GM19395 (cell line): Measurements from ENCODE around the gene CELF4.

Source experiments
- ATAC-seq: cut with Tn5 transposase; IDR thresholded peaks from one replicate; pipeline ENCODE4 v1.9.1; 2021; ENCODE audit warnings: mild to moderate bottlenecking, moderate library complexity; ENCODE audit not compliant: unreplicated experiment

CELF4 gene

GRCh38 chr18:37422596-37422995, 143.0 kb downstream of the CELF4 start:
- no peak for ATAC-seq

- ATAC-seq: no peak
Measured at GRCh38 chr18:37422116-37422515, 143.5 kb downstream of the CELF4 start.

GRCh38 chr18:37421341-37422077, 144.1 kb downstream of the CELF4 start:
- no peak for ATAC-seq

- ATAC-seq: no peak
Measured at GRCh38 chr18:37420315-37420880, 145.2 kb downstream of the CELF4 start.

- no peak for ATAC-seq
Measured at GRCh38 chr18:37419866-37420265, 145.7 kb downstream of the CELF4 start.

GRCh38 chr18:37419315-37419714, 146.3 kb downstream of the CELF4 start:
- no peak for ATAC-seq

GRCh38 chr18:37414816-37415215, 150.8 kb downstream of the CELF4 start:
- ATAC-seq: no peak

GRCh38 chr18:37412829-37413228, 152.8 kb downstream of the CELF4 start:
- no peak for ATAC-seq

- no peak for ATAC-seq
Measured at GRCh38 chr18:37412333-37412732, 153.3 kb downstream of the CELF4 start.

- ATAC-seq: no peak
Measured at GRCh38 chr18:37409878-37410277, 155.7 kb downstream of the CELF4 start.

GRCh38 chr18:37408676-37409265, 156.8 kb downstream of the CELF4 start:
- ATAC-seq: no peak

GRCh38 chr18:37407571-37407970, 158.0 kb downstream of the CELF4 start:
- ATAC-seq: no peak

GRCh38 chr18:37405772-37406171, 159.8 kb downstream of the CELF4 start:
- ATAC-seq: no peak

- ATAC-seq: no peak
Measured at GRCh38 chr18:37405229-37405628, 160.4 kb downstream of the CELF4 start.

GRCh38 chr18:37403788-37404187, 161.8 kb downstream of the CELF4 start:
- no peak for ATAC-seq

GRCh38 chr18:37403100-37403781, 162.4 kb downstream of the CELF4 start:
- ATAC-seq: no peak

GRCh38 chr18:37402735-37403099, 162.9 kb downstream of the CELF4 start:
- ATAC-seq: no peak

- no peak for ATAC-seq
Measured at GRCh38 chr18:37400802-37401201, 164.8 kb downstream of the CELF4 start.

GRCh38 chr18:37398248-37398920, 167.2 kb downstream of the CELF4 start:
- no peak for ATAC-seq

GRCh38 chr18:37397814-37398213, 167.8 kb downstream of the CELF4 start:
- no peak for ATAC-seq

- ATAC-seq: no peak
Measured at GRCh38 chr18:37396971-37397720, 168.5 kb downstream of the CELF4 start.
